SU-DHL-6 (cell line): ENCODE measurements around the gene HUNK.

Experiments used
- EZH2phosphoT487 ChIP-seq: fragments of 200-600 bp; sonication (generic), shearing (Covaris generic); conservative IDR thresholded peaks from 2 replicates; pipeline ENCODE4 v1.6.1; 2018; ENCODE audit warnings: mild to moderate bottlenecking, antibody characterized with exemption, low read length, moderate library complexity, mixed read lengths
- TF ChIP-seq, protein P1 (sequence below): fragments of 200-600 bp; sonication (generic); IDR thresholded peaks from one replicate; pipeline ENCODE4 v1.5.1; 2017; ENCODE audit warnings: antibody characterized with exemption, mild to moderate bottlenecking, low read length, moderate library complexity; ENCODE audit not compliant: insufficient read depth, poor library complexity, severe bottlenecking

DNA sequence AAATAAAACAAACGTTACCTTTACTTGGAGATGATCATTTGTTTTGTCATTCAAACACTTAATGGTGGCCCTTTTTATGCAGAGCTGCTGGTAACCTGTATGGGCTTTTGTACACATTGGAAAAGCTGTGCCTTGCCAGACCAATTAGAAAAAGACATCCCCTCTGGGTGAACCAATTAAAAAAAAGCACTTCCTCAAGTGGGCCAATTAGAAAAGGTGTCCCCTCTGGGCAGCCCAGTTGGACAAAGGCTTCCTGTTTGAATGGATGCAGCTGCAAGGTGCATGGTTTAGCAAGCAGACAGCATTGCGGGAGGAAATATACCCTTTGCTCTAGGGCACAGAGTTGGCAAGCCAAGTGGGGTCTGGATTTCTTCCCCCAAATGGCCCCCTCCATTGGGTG, 21.6 kb downstream of the HUNK start:
- TF ChIP-seq, protein P1, sequence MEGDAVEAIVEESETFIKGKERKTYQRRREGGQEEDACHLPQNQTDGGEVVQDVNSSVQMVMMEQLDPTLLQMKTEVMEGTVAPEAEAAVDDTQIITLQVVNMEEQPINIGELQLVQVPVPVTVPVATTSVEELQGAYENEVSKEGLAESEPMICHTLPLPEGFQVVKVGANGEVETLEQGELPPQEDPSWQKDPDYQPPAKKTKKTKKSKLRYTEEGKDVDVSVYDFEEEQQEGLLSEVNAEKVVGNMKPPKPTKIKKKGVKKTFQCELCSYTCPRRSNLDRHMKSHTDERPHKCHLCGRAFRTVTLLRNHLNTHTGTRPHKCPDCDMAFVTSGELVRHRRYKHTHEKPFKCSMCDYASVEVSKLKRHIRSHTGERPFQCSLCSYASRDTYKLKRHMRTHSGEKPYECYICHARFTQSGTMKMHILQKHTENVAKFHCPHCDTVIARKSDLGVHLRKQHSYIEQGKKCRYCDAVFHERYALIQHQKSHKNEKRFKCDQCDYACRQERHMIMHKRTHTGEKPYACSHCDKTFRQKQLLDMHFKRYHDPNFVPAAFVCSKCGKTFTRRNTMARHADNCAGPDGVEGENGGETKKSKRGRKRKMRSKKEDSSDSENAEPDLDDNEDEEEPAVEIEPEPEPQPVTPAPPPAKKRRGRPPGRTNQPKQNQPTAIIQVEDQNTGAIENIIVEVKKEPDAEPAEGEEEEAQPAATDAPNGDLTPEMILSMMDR, result no peak
- no peak for TF ChIP-seq EZH2phosphoT487
